Fibroblast of skin of left biceps (primary cell): ENCODE measurements around the gene MAST1.
"Not testable (repeated sequence)": the region's sequence is repeated elsewhere in the genome, so short reads cannot be mapped to it uniquely, and the experiment has no call there.

Experiments used
- DNase-seq, 2 experiments: peaks; one replicate each; pipeline ENCODE4 v3.0.0-alpha.2; 2013; ENCODE audit warnings: low read depth in 2 of 2

MAST1 gene

GRCh38 chr19:12891553-12892021 is 53.3 kb downstream of the MAST1 start:
- no peak for DNase-seq

DNA sequence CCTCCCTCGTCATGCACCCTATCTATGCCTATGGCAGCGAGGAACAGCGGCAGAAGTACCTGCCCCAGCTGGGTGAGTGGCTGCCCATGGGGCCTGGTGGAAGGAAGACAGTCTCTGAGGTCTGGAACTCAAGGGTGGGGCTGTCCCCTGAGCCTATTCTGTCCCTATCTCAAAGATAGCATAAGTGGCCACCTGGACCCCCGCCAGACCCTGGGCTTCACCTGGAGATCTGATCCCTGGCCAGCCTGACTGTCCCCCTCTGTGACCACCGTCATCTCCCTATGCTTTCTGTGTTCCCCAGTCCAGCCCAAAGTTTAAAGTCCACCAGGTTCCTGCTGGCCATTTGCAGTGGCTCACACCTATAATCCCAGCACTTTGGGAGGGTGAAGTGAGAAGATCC is 55.3 kb downstream of the MAST1 start:
- no peak for DNase-seq

- no peak for DNase-seq
These were observed 58.1 kb downstream of the MAST1 start for GRCh38 chr19:12896460-12896859.

DNA sequence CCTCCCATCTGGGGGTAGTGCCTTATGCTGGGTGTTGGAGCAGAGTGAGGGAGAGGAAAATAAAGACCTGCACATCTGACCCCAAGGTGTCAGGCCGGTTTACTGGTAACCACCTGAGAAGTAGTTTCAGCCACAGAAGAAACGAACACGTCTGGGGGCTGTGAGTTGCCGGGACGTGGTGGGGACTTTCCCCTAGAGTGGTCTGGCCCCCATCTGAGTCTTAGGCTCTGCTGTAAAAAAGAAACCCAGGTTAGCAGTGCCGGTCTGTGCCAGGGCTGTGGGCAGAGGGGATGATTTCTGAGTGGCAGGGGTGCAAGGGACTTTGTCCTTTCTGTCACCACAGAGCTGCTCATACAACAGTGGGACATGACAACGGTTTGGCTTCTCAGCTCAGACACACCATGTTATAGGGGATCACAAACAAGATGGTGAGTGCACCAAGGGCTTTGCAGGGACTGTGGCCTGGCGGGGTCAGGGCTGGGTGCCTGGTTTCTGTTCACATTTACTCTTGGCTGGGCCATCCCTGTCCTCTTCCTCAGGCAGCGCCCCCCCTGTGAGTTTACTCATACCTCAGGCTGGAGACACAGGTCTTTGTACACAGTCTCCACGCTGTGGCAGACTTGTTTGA is 61.7 kb downstream of the MAST1 start:
- no peak for DNase-seq

GRCh38 chr19:12907166-12907565 is 68.9 kb downstream of the MAST1 start:
- no peak for DNase-seq

DNA sequence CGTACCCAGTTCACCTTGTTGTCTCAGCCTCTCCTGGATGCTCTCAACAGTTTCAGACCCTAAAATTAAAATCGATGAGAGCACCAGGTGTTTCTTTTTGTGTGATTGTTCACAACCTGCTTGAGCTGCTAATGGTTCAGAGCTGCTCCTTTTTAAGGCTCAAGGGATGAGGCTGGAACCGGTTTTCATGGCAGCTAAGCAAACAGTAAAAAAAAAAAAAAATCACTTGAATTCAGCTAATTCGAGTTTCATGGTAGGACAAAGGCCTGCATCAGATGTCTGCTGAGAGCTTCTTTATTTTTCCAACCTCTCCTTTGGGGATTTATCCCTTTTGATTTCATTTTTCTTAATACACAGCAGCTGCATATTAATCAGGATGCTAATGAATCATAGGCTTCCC is 74.3 kb downstream of the MAST1 start:
- DNase-seq, result no peak

DNA sequence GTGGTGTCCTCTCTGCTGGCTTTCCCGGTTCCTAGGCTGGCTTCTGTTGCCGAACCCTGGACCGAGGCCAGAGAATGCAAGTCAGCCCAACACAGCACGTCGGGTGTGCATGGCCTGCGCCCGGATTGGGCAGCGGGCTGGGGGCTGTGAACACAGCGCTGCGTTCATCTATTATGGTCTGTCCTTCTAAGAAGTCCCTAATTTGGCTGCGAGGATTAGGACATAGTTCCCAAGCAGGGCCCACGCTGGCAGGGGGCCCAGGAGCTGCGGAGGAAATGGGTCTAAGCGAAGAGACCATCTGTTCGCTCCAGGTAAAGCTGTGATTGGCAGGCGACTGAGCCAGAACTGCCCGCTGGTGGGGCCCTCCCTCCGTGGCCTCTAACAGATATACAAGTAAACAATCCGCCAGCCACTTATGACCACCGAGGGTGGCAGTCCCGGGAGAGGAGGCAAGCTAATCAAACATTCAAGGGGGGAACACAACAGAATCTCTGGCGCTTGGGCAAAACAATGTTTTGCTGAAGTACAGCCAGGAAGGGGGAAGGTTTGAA is 74.8 kb downstream of the MAST1 start:
- peak; percentile 33 for DNase-seq

GRCh38 chr19:12913851-12914690 is 75.8 kb downstream of the MAST1 start:
- DNase-seq, result no peak

- DNase-seq, result not testable (repeated sequence)
These were observed 77.5 kb downstream of the MAST1 start for GRCh38 chr19:12915860-12916259.

GRCh38 chr19:12918253-12918652 is 79.9 kb downstream of the MAST1 start:
- DNase-seq, result no peak

DNA sequence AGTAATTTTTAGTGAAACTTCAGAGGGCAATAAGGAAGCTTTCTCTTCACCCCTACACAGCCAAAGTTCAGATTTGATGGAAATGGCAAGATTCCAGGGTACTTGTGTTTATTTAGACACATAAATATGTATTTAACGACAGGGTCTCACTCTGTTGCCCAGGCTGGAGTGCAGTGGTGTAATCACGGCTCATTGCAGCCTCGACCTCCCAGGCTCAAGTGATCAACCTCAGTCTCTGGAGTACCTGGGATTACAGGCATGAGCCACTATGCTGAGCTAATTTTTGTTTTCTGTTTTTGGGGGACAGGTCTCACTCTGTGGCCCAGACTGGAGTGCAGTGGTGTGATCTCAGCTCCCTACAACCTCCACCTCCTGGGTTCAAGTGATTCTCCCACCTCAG is 82.7 kb downstream of the MAST1 start:
- DNase-seq, result no peak

DNA sequence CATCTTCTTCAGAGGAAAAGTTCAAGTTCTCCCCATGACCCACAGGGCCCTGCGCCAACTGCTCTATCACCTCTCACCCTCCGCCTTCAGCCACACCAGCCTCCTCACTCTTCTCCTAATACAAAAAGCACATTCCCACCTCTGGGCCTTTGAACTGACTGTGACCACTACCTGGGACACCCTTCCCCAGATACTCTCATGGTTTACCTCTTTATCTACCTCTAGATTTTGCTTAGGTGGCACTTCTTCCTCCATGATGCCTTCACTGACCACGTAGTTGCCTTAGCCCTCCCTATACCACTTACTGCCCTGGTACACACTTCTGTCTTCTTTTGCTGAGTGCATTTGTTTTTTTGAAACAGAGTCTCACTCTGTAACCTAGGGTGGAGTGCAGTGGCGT is 84.6 kb downstream of the MAST1 start:
- DNase-seq, result no peak
